Stimulated activated CD8-positive, alpha-beta memory T cell treated with anti-CD3 and anti-CD28 coated beads, Interleukin-4, amount 100 ng/mL, for 48 hours (primary cell): ENCODE measurements around the gene PPP2R2D.

ENCODE experiments used
- DNase-seq: peaks from one replicate; pipeline ENCODE4 v3.0.0-alpha.2; 2020

The PPP2R2D gene

GRCh38 chr10:131954356-131954965 is 53.7 kb downstream of the PPP2R2D start:
- no peak for DNase-seq

DNA sequence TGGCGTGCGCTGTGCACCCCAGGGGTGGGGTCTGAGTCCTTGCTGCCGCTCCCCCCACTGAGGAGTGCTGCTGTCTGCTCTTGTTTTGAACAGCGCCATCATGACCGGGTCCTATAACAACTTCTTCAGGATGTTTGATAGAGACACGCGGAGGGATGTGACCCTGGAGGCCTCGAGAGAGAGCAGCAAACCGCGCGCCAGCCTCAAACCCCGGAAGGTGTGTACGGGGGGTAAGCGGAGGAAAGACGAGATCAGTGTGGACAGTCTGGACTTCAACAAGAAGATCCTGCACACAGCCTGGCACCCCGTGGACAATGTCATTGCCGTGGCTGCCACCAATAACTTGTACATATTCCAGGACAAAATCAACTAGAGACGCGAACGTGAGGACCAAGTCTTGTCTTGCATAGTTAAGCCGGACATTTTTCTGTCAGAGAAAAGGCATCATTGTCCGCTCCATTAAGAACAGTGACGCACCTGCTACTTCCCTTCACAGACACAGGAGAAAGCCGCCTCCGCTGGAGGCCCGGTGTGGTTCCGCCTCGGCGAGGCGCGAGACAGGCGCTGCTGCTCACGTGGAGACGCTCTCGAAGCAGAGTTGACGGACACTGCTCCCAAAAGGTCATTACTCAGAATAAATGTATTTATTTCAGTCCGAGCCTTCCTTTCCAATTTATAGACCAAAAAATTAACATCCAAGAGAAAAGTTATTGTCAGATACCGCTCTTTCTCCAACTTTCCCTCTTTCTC is 55.0 kb downstream of the PPP2R2D start:
- DNase-seq: no peak

- no peak for DNase-seq
These were observed 59.0 kb downstream of the PPP2R2D start for GRCh38 chr10:131959841-131960240.

DNA sequence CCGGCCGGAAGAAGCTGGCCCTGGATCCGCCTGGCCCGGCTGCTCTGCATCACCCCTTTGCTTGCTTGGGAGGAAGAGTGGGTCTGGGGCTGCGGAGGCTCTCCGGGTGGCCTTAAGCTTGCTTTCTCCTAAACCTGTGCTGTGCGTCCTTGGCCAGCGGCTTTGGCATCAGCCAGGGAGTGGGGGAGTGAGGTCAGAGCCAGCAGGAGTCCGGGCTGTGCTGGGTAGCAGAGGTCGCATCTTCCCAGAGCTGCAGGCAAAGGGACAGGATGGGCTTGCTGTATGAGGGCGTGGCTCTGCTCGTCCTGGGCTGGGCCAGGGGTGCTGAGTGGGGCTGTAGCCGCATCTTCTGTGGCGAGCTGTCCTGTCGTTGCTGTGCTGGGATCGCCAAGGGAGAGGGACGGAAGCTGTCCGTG is 59.8 kb downstream of the PPP2R2D start:
- no peak for DNase-seq

DNA sequence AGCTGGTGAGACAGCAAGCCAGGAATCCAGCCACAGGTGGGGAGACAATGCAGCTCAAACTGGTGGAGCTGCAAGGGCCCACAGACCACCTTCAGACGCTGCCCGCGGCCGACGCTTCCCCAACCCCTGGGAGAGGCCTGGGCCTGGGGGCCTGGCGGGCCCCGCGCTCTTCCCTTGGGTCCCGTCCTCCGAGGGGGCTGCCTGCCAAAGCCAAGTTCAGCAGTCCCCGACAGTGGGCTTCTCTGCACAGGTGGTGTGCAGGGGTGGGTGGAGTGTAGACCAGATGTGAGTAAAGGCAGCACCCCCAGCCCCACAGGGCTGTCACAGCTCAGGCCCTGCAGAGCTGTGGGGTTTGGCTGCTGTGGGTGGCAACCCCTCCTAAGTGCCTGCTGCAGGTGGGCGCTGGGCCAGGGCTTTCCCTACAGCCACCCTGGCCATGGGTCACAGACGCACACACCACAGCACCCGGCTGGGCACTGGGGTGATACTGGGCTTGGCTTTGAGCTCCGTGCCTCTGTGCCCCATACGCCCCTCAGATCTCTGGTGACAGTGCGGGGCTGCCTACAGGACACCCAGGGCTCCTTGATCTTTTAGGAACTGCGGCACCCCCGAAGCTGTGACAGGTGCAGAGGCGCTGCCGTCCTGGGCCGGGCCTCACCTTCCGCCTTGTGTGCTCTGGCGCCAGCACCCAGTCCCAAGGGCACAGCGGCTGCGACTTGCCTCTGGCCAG is 60.4 kb downstream of the PPP2R2D start:
- no peak for DNase-seq

GRCh38 chr10:131961777-131962662 is 61.2 kb downstream of the PPP2R2D start:
- no peak for DNase-seq

DNA sequence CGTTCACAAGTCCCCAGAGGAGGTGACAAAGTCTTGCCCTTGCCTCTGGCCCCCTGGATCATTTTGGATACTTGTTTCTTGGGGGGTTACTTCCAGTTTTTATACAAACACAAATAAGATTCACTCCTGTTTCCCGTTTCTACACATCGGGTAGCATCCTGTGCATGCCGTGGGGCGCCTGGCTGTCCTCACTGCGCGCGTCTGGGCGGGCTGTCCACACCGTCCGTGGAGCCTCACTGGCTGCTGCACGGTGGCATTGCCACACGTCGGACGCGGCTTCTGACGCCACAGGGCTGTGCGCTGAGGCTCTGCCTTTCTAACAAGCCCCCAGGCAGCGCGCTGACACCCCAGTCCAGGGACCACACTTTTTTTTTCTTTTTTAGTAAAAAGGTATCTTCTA is 62.5 kb downstream of the PPP2R2D start:
- DNase-seq: no peak

- no peak for DNase-seq
These were observed 63.0 kb downstream of the PPP2R2D start for GRCh38 chr10:131963811-131964210.

DNA sequence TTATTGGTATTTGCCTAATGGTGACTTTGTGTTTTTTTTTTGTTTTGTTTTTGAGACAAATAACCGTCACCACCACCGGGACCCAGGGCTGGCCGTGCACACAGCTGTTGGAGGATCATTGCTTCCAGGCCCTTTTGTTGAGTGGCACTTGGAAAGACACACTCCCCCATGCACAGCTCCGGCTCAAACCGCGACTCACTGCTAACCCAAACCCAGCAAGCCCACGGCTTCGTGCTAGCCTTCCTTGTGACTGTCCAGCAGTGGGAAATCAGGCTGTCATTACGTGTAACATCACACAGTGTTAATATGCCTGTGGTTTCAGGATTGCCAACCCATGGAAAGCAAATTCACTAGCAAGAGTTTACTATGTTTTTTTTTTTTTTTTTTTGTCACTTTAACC is 63.5 kb downstream of the PPP2R2D start:
- DNase-seq: no peak

DNA sequence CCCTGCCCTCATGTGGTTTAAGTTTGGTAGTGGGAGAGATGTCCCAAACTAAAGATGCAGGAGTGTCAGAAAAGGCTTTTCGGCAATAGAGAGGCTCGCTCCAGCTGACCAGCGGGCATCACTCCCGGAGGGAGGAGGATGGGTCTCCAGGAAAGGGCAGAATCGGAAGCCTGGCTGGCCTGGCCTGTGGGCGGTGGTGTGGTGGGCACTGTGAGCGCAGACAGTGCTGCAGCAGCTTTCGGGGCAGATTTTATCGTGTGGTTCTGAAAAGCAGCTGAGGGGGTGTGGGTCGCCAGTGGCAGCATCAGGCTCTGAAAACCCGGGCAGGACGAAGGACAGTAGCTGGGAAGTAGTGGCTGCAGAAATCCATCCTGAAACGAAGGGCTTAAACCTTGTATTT is 68.1 kb downstream of the PPP2R2D start:
- DNase-seq: no peak

DNA sequence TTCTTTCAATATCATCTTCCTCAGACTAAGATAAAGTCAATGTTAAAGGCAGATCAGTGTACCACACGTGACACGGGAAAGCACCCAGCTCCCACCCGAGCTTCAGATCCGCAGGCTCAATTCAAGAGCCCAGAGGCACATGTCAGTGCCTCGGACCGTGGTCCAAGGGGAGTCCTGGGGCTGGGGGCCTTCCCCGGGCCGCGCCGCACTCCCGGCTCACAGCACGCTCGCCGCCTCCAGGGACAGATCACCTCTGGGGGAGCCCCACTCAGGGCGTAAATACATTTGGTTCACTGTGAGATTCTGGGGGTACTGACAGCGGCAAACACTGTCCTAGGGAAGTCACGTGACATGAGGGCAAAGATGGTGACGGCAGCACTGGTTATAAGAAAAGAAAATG is 70.1 kb downstream of the PPP2R2D start:
- no peak for DNase-seq

DNA sequence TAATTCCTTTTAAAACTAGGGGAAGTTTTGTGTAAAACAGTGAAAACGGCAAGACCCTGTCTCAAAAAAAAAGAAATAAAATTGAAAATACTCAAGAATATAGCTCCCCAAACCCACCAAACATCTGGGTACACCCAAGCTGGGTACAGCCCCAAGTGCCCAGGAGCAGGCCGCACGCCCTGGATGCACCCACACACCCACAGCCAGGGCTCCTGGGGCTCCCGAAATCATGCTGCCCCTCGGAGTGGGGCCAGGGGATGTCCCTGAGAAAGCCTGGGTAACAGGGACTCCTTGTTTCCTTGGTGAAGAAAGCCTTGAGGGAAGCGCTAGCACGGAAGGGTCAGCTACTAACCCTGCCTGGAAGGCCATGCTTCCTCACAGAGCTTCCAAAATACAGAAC is 70.8 kb downstream of the PPP2R2D start:
- no peak for DNase-seq

DNA sequence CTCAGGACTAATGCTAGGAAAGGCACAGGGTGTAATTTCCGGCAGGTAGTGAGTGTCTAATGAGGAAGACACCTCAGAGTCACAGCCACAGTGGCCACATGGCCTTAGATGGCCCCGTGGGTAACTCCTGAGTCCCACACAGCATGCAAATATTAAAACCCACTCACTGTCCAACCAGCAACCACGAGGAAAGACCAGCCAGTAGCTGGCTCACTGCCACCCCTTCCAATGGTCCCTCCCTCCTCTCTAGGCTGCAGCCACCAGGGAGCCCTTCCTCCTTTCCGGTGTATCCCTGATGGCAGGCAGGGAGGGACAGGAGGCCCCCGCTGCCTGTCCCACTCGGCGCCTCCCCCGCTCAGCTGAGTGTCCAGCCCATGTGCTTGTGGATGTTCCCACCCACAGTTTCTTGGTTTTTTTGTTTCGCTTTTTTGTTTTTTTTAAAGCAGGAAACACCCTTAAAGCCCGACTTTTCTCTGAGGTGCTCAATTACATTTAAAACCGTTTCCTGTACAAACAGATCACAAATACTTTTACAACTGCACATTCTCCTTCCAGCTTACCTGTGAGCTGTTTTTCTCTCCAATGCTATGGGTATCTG is 71.8 kb downstream of the PPP2R2D start:
- DNase-seq: peak; percentile 34

DNA sequence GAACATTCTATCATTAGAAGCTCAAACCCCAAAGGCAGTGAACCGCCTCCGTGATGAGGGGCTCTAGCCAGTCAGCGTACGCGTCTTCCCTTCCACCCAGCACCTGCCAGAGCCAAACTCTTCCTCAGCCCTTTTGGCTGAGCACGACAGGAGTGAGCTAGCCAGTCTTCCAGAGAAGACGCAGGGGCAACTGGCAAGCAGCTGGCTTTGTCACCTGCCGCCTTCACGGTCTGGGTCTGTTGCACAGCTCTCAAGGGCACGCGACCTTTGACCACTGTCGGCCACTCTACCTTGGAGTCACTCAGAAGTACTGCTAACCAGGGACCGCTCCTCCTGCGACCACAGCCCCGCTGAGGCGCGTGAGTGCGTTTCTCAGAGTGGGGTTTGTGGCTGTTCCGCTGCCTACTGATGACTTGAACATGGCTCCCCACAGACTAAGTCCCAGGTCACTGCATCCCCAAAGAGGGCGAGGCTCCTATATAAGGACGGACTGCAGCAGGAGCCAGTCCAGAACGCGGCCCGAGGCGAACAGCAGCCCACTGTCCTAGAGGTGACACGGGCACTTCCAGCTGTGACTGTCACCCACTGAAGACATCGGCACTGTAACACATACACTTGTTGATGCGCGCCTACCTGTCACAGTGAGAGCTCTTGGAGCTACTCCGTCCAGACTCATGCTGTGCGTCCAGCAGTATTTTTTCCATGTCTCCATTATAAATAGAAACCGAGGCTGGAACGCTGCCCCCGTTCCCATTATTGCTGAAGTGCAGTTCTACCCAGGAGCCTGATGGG is 72.5 kb downstream of the PPP2R2D start:
- no peak for DNase-seq

DNA sequence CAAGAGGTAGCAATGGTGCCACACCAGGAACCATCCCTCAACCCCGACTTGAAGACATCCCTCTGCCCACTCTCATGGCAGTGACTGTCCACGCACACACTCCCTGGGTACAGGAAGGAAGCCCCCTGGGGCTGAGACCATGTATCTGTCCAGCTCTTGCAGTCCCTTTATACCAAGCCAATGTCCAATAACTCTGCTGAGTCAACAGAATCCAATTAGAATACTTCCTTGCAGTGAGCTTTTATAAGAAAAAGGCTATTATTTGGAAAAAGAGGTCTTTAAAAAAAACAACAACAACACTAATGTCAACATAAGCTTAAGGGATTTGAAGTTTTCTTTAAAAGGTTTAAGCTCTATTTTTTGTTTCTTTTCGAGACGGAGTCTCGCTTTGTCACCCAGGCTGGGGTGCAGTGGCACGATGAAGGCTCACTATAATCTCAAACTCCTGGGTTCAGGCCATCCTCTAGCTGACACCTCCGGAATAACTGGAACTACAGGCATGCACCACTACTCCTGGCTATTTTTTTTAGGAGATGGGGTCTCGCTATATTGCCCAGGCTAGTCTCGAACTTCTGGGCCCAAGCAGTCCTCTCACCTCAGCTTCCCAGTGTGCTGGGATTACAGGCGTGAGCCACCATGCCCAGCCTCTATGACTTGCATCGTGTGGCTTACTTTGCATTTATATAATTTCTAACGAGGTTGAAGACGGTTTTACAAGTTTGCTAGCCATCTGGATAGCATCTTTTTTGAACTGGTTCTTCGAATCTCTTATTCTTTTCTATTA is 73.4 kb downstream of the PPP2R2D start:
- DNase-seq: no peak

- no peak for DNase-seq
These were observed 74.2 kb downstream of the PPP2R2D start for GRCh38 chr10:131975003-131975402.

- DNase-seq: no peak
These were observed 75.0 kb downstream of the PPP2R2D start for GRCh38 chr10:131975796-131976195.

DNA sequence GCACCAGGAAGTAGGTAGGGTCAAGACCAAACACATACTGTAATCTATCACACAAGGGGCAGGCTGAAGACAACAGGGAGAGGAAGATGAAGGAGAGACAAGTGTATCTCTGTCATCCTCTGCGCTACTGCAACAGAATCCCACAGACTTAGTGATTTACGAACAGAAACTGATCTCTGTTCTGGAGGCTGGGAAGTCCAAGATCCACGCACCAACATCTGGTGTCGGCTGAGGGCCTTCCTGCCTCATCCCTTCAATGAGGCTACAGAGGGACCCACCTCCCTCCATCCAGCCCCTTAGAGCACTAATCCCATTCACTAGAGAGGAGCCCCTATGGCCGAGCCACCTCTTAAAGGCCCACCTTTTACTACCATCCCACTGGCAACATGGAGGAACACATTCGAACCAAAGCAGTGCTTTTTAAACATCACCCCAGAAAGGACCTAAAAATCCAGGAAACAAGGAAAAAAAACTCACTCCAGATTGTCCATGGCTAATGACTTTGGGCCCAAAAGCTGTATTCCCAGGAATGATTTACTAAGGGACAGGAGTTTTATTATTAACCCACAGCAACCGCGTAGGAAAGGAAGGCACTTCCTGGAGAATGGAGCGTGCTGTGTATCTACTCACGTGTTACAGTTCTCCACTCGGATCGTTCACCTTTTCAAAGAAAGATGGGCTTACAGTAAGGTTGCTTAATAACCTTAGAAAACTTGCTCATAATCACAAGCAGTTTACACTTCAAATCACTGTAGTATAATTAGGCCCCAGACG is 76.7 kb downstream of the PPP2R2D start:
- no peak for DNase-seq

- no peak for DNase-seq
These were observed 77.6 kb downstream of the PPP2R2D start for GRCh38 chr10:131978366-131978765.

- no peak for DNase-seq
These were observed 78.0 kb downstream of the PPP2R2D start for GRCh38 chr10:131978851-131979250.
